Trophoblast cell (in vitro differentiated cells and primary cell): ENCODE measurements around the gene ASAP2.
A peak's percentile ranks its signal among the peaks of the same experiment; 100 is the strongest.

Experiments
- DNase-seq, 2 donors: peaks; one replicate each; pipeline ENCODE4 v3.0.0-alpha.2; 2016
- H2AFZ ChIP-seq: 2 replicates; pipeline ENCODE4 v1.6.1; 2013; ENCODE audit warnings: low read length, moderate library complexity, mild to moderate bottlenecking; ENCODE audit not compliant: insufficient read depth, poor library complexity
- H2AK5ac ChIP-seq: 2 replicates; pipeline ENCODE4 v1.6.1; 2013; ENCODE audit warnings: mild to moderate bottlenecking, low read length
- H2BK120ac ChIP-seq: 2 replicates; pipeline ENCODE4 v1.6.1; 2013; ENCODE audit warnings: low read length, mild to moderate bottlenecking, moderate library complexity; ENCODE audit not compliant: insufficient read depth, poor library complexity
- H2BK12ac ChIP-seq: 2 replicates; pipeline ENCODE4 v1.6.1; 2013; ENCODE audit warnings: mild to moderate bottlenecking, low read length, moderate library complexity
- H2BK5ac ChIP-seq: 2 replicates; pipeline ENCODE4 v1.6.1; 2013; ENCODE audit warnings: low read length, low read depth, moderate library complexity, mild to moderate bottlenecking; ENCODE audit not compliant: poor library complexity
- H3K14ac ChIP-seq: 2 replicates; pipeline ENCODE4 v1.6.1; 2013; ENCODE audit warnings: mild to moderate bottlenecking, low read length
- H3K18ac ChIP-seq: 2 replicates; pipeline ENCODE4 v1.6.1; 2013; ENCODE audit warnings: mild to moderate bottlenecking, low read length
- H3K23ac ChIP-seq: 2 replicates; pipeline ENCODE4 v1.6.1; 2013; ENCODE audit warnings: low read length
- H3K27ac ChIP-seq: 2 replicates; pipeline ENCODE4 v1.5.1; 2013; ENCODE audit warnings: low read depth, mild to moderate bottlenecking, inconsistent platforms, low read length, moderate library complexity
- H3K27me3 ChIP-seq: 2 replicates; pipeline ENCODE4 v1.6.1; 2013; ENCODE audit warnings: inconsistent platforms, mild to moderate bottlenecking, low read length, moderate library complexity; ENCODE audit not compliant: insufficient read depth
- H3K36me3 ChIP-seq, 2 experiments: 1 replicate in 1 of 2; 2 replicates in 1 of 2; pipeline ENCODE4 v1.6.1; 2013; ENCODE audit warnings: low read length in 2 of 2, mild to moderate bottlenecking in 2 of 2, moderate library complexity in 1 of 2; ENCODE audit not compliant: insufficient read depth in 2 of 2, control insufficient read depth in 1 of 2
- H3K4ac ChIP-seq: 2 replicates; pipeline ENCODE4 v1.6.1; 2013; ENCODE audit warnings: low read depth, mild to moderate bottlenecking, low read length, moderate library complexity
- H3K4me1 ChIP-seq, 2 experiments: 1 replicate in 1 of 2; 2 replicates in 1 of 2; pipeline ENCODE4 v1.6.1; 2013; ENCODE audit warnings: low read length in 2 of 2, mild to moderate bottlenecking in 2 of 2, moderate library complexity in 1 of 2; ENCODE audit not compliant: insufficient read depth in 2 of 2, control insufficient read depth in 1 of 2
- H3K4me2 ChIP-seq: 2 replicates; pipeline ENCODE4 v1.6.1; 2013; ENCODE audit warnings: inconsistent platforms, mild to moderate bottlenecking, low read length, moderate library complexity
- H3K4me3 ChIP-seq: 2 replicates; pipeline ENCODE4 v1.5.1; 2013; ENCODE audit warnings: mild to moderate bottlenecking, low read depth, low read length, inconsistent platforms
- H3K79me1 ChIP-seq: one replicate; pipeline ENCODE4 v1.6.1; 2013; ENCODE audit warnings: low read length
- H3K79me2 ChIP-seq: 2 replicates; pipeline ENCODE4 v1.6.1; 2013; ENCODE audit warnings: low read length, mild to moderate bottlenecking; ENCODE audit not compliant: control insufficient read depth, insufficient read depth, poor library complexity
- H3K9ac ChIP-seq: 2 replicates; pipeline ENCODE4 v1.6.1; 2013; ENCODE audit warnings: mild to moderate bottlenecking, low read length
- H3K9me3 ChIP-seq: 2 replicates; pipeline ENCODE4 v1.6.1; 2013; ENCODE audit warnings: low read depth, mild to moderate bottlenecking, control low read depth, inconsistent platforms, low read length; ENCODE audit not compliant: insufficient read depth
- H4K12ac ChIP-seq: 2 replicates; pipeline ENCODE4 v1.6.1; 2013; ENCODE audit warnings: low read depth, mild to moderate bottlenecking, low read length, moderate library complexity
- H4K8ac ChIP-seq: 2 replicates; pipeline ENCODE4 v1.6.1; 2013; ENCODE audit warnings: low read depth, mild to moderate bottlenecking, low read length, moderate library complexity
- H4K91ac ChIP-seq: one replicate; pipeline ENCODE4 v1.6.1; 2013; ENCODE audit warnings: low read depth, mild to moderate bottlenecking, low read length, moderate library complexity
- WGBS: extraction: QIAGEN DNeasy Blood & Tissue Kit; methylation state at CpG from one replicate; pipeline ENCODE4 v1.1.7; 2013; ENCODE audit warnings: missing lambda C conversion rate; ENCODE audit not compliant: insufficient read length, insufficient coverage; ENCODE audit errors: extremely low coverage; 5-methylcytosine and 5-hydroxymethylcytosine counted together

Gene ASAP2

GRCh38 chr2:9248363-9248762 is 41.8 kb downstream of the ASAP2 start:
- Histone ChIP-seq H3K79me2 (no peaks in the 10 kb centered on the region), H4K91ac (no peak overlapping the region), H3K36me3 (no peaks in the 10 kb centered on the region), H3K4ac (peak overlapping the region; percentile 3), H3K9me3 (no peaks in the 10 kb centered on the region), H3K9ac (no peak overlapping the region), H4K12ac (no peak overlapping the region), H2AK5ac (no peak overlapping the region), H3K18ac (no peak overlapping the region), H3K4me1 (peaks cover 20% of the 10 kb centered on the region in 2 experiments), H4K8ac (no peak overlapping the region), H3K23ac (no peak overlapping the region), H3K27me3 (no peaks in the 10 kb centered on the region), H2BK120ac (no peak overlapping the region), H3K14ac (no peak overlapping the region), H2BK12ac (no peak overlapping the region), H2BK5ac (no peak overlapping the region), H3K4me2 (no peak overlapping the region), H3K79me1 (peaks cover 3% of the 10 kb centered on the region), H3K27ac (no peak overlapping the region), H3K4me3 (no peak overlapping the region), H2AFZ (no peak overlapping the region)
- no CpG with 5 or more reads among the region's 7 CpGs for WGBS
- no peak for DNase-seq

DNA sequence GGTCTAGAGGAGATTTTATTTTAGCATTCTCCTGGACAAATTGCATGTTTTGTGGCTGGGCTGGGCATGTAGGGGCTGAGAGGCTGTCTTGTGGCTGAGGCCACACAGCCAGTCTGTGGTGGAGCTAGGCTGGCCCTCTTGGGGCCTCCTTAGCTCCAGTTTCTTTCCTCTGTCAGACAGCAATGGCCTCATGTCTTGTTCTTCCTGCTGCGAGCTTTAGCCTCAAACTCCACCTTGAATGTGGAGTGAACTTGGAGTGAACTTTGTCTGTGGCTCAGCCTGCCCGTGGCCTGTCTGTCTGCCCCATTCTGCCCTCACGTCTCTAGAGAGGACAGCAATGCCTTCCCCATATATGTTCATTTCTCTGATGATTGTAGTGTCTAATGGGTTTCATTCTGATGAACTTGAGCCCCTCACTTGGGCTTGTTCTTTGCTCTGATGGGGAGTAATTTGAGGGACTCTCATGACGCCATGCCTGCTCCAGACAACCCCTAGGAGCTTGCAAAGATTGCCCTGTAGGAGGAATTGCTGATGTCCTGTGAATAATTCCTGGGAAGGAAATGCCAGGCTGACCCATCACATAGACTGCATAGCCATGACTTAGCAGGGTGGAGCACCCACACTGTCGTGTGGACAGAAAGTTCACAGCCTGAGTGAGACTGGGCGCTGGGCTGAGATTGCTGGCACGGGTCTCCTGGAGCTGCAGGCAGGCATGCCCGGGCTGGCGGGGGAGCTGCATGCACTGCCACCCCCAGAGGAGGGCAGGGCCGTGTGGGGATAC is 42.6 kb downstream of the ASAP2 start:
- H3K9me3 ChIP-seq: no peaks in the 10 kb centered on the region
- no peak overlapping the region for H4K8ac ChIP-seq
- no peaks in the 10 kb centered on the region for H3K36me3 ChIP-seq
- no peak overlapping the region for H2AFZ ChIP-seq
- H2BK12ac ChIP-seq: no peak overlapping the region
- no peak overlapping the region for H3K23ac ChIP-seq
- H3K79me2 ChIP-seq: no peaks in the 10 kb centered on the region
- no peak overlapping the region for H3K4me2 ChIP-seq
- no peak overlapping the region for H3K18ac ChIP-seq
- H3K14ac ChIP-seq: no peak overlapping the region
- DNase-seq: no peak
- no peak overlapping the region for H4K91ac ChIP-seq
- H2BK5ac ChIP-seq: no peak overlapping the region
- H3K9ac ChIP-seq: no peak overlapping the region
- no peak overlapping the region for H4K12ac ChIP-seq
- H3K27ac ChIP-seq: no peak overlapping the region
- H3K27me3 ChIP-seq: no peaks in the 10 kb centered on the region
- H2AK5ac ChIP-seq: no peak overlapping the region
- peaks cover 3% of the 10 kb centered on the region for H3K79me1 ChIP-seq
- no peak overlapping the region for H2BK120ac ChIP-seq
- no CpG with 5 or more reads among the region's 10 CpGs for WGBS
- no peak overlapping the region for H3K4me3 ChIP-seq
- H3K4me1 ChIP-seq: peaks cover 20% of the 10 kb centered on the region in 2 experiments
- no peak overlapping the region for H3K4ac ChIP-seq

DNA sequence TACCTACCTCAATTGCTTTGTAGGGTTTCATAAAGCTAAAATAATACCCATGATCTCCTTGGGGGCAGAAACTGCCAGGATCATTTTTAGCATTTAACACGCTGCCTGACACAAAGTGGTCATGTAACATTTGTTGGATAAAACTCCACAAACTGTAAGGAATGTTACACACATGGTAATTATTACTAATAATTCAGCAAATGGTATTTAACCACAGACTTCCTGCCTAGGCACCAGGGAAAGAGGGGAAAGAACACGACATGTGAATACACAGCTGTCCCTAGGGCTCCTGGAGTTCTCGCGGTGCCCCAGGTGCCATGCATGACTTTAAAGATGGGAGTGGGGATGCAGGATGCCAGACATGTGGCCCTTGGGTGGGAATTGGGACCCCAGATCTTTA is 43.5 kb downstream of the ASAP2 start:
- Histone ChIP-seq H2AK5ac (no peak overlapping the region), H2BK12ac (no peak overlapping the region), H3K4ac (no peak overlapping the region), H2AFZ (no peak overlapping the region), H3K14ac (no peak overlapping the region), H4K8ac (no peak overlapping the region), H3K36me3 (no peaks in the 10 kb centered on the region), H3K4me2 (no peak overlapping the region), H2BK120ac (no peak overlapping the region), H3K4me3 (no peak overlapping the region), H3K79me2 (no peaks in the 10 kb centered on the region), H3K27me3 (no peaks in the 10 kb centered on the region), H3K9me3 (no peaks in the 10 kb centered on the region), H3K18ac (no peak overlapping the region), H4K12ac (no peak overlapping the region), H3K9ac (no peak overlapping the region), H3K4me1 (peaks cover 19 to 20% of the 10 kb centered on the region in 2 experiments), H3K23ac (no peak overlapping the region), H4K91ac (no peak overlapping the region), H3K79me1 (peaks cover 3% of the 10 kb centered on the region), H3K27ac (no peak overlapping the region), H2BK5ac (no peak overlapping the region)
- no CpG with 5 or more reads among the region's 4 CpGs for WGBS
- DNase-seq: no peak

DNA sequence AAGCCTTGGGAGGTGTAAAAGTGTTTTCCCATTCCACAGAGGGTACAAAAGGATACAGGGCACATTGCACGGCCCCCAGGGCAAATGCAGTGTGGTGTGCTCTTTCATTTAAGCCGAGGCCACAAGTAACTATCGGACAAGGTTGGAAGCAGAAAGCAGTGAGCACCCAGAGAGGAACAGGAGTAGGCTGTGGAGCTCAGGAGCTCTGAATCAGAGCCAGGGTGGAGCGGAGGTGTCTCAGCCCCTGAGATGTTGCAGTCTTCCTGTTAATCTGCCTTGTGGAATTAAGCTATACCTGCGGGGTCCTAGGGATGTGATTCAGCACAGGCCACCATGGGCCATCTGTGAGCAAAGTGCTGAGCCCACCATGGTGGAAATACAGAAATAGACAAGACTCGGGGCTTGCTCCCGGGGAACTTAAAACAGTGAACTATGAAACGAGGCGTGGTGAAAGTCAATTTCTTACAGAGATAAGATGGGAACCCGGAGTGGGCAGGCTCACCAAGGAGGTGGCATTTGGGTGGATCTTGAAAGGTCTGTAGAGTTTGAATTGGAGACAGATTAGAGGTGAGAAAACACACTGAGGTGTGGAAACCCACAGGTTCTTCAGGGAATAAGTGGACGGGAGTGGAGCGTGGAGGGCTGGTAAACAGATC is 44.0 kb downstream of the ASAP2 start:
- Histone ChIP-seq H3K4me3 (no peak overlapping the region), H2BK5ac (no peak overlapping the region), H3K79me1 (peaks cover 3% of the 10 kb centered on the region), H2BK12ac (no peak overlapping the region), H3K4me2 (no peak overlapping the region), H4K12ac (no peak overlapping the region), H3K27ac (no peak overlapping the region), H4K8ac (no peak overlapping the region), H4K91ac (no peak overlapping the region), H2AK5ac (no peak overlapping the region), H3K4ac (no peak overlapping the region), H3K27me3 (no peaks in the 10 kb centered on the region), H2AFZ (no peak overlapping the region), H3K4me1 (peaks cover 17 to 20% of the 10 kb centered on the region in 2 experiments), H3K18ac (no peak overlapping the region), H3K23ac (no peak overlapping the region), H3K9ac (no peak overlapping the region), H3K14ac (no peak overlapping the region), H3K36me3 (no peaks in the 10 kb centered on the region), H2BK120ac (no peak overlapping the region), H3K79me2 (no peaks in the 10 kb centered on the region), H3K9me3 (no peaks in the 10 kb centered on the region)
- no peak for DNase-seq
- no CpG with 5 or more reads among the region's 12 CpGs for WGBS
